Raji (cell line): ENCODE results near the gene PATL2.

Source experiments
- POLR2A ChIP-seq: IDR thresholded peaks from 2 replicates; pipeline ENCODE4 v1.6.1; 2011; ENCODE audit warnings: low read depth, low read length, control low read depth; ENCODE audit not compliant: insufficient read depth

The PATL2 gene

DNA sequence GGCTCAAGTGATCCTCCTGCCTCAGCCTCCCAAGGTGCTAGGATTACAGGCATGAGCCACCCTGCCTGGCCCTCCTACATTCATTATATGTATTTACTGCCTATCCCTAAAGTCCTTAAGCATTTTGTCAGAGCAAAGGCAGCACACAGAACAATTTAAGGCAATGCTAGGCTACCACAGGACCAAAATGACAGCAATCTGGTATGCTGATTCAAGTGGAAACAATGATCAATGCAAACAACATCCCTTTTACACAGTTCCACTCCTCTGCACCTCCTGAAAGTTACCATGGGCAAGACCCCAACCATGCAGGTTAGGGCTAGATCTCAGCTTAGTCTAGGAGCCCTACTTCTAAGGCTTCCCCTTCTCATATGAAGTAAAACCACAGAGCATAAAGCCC lies 87.9 kb downstream of the PATL2 start:
- TF ChIP-seq POLR2A: no peak

DNA sequence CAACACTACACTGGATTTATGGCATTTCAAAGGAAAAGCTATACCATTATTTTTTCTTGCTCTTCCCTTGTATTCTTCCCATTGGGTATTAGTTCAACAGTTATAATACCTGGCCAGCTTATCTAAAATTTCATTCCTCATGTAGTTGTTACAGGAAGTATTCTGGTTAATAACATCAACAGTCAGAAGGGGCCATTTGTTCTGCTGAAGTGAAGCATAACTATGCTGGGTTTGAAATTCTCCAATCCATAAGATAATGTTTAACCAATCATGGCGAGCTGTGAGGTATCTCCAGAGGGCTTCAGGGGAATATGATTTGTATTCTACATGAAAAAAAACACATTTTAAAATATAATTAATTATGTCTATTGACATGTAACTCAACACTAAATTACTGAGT lies 91.0 kb downstream of the PATL2 start:
- no peak for TF ChIP-seq POLR2A

DNA sequence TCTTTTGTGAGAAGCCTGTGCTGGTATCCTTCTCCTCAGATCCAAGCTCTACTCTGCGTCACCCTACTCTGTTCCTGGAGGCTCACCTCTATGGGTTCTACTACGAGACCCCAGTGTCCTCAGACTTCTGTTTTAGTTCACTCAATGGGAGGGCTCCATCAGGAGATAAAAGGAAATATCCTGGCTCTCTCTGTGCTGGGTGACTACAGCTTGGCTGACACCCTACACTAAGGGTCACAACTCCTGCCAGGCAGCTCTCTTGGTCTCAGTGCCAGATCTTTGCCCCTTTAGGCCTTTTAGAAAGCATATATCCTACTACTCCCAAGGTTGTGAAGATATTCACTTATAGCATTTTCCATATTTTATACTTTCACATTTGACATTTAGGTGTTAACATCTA lies 94.1 kb downstream of the PATL2 start:
- TF ChIP-seq POLR2A: no peak
